AG08396 (cell line): ENCODE measurements around the gene SLC44A3.

ENCODE experiments used
- DNase-seq: peaks from one replicate; pipeline ENCODE4 v3.0.0; 2012; ENCODE audit warnings: low spot score, mixed read lengths

The SLC44A3 gene

DNA sequence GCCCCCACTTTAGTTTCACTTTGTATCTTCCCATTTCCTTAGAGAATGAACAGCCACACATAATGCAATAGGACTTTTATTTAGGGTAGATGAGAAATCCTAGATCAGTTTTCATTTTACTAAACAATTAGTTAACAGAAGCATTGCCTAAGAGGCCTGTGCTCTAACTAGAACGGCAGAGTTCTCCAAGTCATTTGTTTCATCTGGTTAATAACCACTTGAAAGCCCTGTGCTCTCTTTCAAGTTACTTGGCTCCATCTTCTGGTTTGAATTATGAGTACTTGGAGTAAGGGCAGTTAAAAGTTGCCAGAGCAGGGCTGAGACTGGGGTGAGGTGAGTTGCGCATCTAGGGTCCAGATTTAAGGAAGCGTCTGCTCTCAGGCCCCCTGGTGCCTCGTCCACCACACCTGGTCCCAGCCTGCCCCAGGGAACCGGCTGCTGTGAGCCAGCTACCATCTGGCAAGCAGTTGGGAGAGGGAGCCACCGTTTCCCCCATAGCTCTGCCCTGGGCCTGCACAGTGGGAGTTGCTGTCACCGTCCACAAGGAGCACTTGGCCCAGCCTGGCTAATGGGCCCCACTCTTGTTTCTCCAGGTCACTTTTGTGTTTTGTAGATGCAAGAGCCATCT, 18.1 kb upstream of the SLC44A3 start:
- DNase-seq, result peak; percentile 49

DNA sequence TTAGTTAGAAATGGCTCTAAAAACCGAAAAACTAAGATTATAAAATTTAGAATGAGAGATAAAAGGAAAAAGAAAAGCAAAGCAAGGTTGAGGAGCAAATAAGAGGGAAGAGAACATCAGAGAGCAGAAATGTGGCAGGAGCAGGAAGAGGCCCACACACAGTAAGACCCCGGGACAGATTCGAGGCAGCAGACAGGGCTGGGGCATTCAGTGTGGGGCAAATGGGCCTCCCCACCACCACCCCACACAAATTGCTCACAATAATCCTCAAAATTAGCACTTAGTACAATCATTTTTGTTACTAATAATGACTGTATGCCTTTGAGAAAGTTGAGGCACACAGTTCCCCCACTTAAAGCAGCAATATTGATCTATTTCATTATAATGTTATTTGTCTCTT, 17.1 kb upstream of the SLC44A3 start:
- DNase-seq, result no peak

DNA sequence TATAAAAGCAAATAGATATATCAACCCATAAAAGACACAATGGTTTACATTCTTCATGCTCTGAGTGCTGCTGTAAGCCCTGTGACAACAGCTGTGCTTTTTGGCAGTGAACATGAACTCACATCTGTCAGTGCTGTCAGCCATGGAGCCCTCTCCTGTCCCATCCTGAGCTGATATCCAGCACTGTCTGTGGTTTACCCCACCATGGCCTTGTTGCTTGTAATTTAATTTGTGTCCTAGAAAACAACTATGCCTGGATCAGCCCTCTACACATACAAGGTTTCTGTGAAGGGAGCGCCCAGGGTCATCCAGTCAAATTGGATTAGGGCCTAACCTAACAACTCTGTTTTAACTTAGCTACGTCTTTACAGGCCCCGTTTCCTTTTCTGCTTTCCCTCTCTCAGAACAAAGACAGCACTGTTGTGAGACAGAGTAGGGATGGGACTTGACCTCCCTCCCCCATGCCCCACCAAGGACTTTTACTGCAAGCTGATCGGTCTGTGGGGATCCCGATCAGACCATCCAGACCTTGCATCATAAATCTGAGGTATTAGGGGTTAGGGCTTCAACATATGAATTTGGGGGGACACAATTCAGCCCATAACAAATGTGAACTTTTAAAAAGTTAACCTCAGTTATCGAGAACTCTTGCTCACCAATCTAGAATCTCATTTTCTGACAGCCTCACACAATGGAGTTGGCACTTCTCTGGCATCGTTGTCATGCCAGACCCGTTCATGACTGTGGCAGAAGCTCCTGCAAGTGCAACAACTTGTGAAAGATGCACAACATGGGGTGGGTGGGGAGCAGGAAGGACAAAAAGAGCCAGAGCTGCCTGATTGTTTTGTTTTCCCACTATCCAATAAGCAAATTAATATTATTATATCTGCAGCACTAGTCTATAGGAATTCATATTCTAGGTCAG, 16.4 kb upstream of the SLC44A3 start:
- DNase-seq, result no peak

DNA sequence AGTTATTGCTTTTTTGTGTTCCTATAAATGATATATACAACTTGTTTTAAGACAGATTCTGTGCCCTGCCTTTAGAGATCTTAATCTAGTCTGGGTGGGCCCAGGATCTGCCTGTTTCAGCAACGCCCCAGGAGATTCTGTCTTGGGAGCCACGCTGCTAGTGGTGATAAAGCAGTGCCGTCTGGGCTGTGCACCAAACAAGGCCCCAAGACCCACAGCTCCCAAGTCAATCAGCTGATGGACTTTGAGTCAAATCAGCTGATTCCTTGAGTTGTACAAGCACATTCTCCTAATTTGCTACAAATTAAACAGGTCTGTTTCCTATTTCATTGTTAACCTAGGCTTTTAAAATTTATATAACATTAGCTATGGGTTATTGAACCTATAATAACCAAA, 15.7 kb upstream of the SLC44A3 start:
- no peak for DNase-seq

DNA sequence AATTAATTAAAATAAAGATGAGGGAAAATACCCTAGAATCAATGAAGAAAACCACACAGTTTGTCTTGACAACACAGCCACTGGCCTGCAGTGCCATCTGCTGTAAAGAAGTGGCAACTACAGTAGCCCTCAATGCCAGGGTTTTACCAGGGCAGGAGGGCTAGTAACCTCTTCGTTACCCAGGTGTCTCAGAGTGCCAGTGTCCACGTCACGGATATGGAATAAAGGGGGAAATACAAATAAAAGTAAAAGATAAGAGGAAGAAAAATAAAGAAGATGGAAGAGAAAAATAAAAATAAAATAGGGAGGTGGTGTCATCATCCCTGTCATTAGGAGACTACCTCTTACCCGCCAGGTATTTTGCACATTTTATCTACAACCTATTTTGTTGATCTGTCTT, 14.2 kb upstream of the SLC44A3 start:
- peak; percentile 53 for DNase-seq

DNA sequence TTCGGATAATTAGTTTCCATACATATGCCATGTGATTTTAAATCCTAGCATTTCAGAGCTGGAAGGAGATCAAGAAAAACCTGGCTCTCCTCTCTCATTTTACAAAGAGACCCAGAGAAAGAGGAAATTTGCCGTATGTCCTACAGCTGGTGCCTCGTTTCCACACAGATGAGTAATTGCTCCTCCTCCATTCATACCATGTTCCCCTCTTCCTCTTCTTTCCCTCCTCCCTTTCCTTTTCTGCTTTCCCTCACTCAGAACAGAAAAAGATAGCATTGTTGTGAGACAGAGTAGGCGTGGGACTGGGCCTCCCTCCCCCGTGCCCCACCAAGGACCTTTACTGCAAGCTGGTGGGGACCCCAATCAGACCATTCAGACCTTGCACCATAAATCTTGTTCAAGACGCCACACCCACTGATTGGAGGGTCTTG, 13.7 kb upstream of the SLC44A3 start:
- DNase-seq, result no peak

DNA sequence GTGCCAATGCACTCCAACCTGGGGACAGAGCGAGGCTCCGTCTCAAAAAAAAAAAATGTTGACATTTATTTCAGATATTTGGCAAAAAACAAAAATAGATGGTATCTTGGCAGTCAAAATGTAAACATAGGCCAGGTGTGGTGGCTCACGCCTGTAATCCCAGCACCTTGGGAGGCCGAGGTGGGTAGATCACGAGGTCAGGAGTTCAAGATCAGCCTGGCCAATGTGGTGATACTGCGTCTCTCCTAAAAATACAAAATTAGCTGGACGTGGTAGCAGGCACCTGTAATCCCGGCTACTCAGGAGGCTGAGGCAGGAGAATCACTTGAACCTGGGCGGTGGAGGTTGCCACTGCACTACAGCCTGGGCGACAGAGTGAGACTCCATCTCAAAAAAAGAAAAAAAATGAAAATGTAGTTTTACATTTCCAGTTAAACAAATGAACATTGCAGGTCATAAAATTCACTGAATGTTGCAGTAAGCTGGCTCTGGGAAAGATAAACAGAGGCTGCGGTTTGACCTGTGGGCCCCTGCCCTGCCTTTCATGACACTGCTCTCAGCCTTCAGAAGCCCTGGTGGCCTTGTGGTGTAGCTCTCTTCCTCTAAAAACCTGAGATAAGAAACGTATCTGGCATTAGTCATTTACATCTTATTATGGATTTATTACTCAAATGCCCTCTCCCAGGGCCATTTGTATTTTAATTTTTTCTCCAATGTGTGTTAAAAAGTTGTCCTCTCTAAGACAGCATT, 12.2 kb upstream of the SLC44A3 start:
- no peak for DNase-seq

DNA sequence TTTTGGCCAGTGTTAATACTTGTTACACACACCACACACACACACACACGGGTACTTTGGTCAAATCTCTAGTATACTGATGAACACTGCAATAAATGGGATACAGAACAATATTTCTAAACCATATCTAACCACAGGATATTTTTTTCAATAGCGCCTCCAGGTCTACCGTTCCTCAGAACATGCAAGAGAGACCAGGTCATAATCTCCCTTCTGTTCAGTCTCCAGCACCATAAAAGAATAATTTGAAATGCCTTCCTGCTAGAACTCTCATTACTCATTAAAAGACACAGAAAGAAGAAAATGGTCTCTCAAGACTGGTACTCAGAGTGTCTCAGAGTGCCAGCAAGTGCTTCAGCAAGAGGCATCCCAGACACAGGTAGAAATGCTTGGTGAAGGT, 11.5 kb upstream of the SLC44A3 start:
- DNase-seq, result no peak

DNA sequence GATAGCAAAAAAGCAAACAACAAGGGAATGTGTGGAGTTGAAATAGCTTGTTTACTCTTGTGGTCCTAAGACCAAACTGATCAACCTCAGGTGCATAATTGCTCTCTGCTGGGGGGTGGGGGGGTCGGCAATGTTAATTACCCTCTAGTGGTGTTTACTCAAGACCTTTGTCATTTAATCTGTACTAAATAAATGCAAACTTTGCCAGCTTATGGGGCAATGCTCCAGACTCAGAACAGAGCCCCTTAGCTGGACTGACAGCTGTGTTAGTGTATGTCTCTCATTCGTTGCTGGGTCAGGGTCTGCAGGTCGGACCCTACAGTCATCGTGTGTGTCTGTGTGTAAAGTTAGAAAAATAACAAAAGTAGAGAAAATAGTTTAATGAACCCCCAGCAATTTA, 7.2 kb upstream of the SLC44A3 start:
- no peak for DNase-seq

DNA sequence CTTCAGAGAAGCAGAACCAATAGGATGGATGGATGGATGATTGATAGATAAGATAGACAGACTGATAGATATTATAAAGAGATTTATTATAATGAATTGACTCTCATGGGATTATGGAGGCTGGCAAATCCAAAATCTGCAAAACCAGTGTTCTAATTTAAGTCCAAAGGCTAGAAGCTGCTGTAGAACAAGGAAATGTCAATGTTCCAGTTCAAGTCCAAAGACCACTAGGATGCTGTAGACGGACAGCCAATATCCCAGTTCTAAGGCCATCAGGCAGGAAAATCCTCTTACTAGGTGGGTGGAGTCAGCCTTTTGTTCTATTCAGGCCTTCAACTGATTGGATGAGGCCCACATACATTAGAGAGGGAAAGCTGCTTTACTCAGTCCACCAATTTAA, 4.1 kb upstream of the SLC44A3 start:
- DNase-seq, result no peak

DNA sequence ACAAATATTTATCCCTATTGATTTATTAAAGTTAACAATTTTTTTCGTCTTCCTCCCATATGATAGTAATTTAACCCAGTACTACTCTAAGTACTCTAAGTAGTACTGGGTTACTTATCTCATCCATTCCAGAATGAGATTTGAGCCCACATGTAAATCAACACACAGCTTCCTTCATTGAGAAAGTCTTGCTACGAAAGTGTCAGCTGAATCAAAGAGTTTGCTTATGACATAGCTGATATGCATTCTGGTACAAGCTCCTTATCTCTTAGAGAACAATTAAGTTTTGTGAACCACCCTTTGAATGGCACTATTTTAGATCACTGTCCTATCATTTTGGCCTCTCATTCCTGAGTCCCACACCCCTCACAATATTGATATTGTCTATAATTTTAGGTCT, 2.4 kb upstream of the SLC44A3 start:
- DNase-seq, result no peak

DNA sequence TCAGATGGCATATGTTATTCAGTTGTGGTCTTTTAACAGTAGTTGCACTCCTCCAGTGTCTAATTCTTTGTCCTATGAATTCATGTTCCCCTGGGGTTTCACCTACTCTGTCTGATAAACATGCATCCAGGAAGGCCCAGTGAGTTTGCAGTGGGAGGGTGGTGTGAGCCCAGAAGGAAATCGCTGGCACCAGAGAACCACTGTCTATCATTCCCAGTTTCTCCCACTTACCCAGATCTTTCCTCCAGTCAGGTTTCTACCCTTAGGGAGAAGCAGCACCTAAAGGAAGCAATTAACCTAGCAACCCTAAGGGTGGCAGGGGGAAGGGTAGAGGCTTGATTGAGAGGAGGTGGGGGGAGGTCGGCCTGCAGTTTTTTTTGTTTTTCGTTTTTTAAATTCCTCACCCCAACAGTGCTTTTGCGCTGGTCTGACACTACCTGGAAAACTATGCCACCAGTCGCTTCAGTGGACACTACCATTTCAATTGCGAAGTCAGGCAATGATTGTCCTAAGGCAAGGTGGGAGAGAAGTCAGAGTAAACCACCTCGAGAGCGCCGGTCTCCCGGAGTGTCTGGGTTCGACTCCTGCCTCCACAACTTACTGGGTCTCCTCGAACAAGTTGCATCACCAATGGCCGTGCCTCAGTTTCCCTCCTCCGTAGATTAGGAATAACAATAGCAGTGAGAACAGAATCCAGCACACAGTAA, 766 bp upstream of the SLC44A3 start:
- DNase-seq, result no peak

DNA sequence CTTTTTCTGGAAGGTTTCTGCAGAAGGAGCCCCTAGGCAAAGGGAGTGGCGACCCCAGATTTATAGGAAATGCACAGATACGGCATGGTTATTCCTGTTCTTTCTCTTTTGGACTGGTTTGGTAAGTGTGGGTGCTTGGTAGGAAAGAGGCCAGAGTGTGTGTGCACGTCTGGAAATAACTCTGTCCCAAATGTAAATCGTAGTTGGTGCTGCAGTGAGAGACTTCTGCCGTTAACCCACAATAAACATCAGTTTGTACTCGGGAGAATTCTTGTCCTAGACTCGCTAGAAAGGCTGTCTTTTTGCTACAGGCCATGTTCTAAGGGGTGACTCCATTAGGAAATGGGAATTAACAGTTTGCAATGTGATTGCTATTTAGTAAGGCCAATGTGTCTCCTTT, 779 bp downstream of the SLC44A3 start:
- DNase-seq, result no peak

DNA sequence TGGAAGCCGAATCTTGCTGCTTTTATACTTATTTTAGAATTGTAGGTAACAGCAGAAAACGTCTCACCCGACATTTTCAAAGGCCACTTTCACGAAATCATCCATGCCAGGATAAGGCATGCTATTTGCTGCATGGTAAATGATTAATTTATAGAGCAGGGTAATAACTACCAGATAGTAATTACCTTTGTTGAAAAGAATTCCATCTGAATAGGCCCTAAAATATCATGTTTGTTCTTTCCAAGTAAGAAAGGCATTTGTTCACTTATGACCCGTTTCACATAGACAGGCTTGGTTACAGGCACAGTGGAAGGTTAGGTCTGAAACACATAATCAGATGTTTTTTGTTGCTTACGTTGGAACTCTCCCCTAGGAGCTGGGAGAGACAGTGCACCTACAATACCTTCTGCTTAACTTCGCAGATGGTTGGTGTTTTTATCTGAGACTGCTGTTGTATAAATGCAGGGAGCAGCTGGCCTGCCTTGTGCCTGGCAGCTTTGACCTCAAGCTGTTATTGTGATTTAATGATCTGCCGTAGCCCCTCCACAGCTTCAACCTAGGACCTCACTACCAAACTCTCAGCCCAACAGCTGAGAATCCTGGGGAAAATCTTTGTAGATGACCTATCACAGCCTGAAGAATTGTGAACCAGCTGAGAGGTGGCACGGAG, 1.6 kb downstream of the SLC44A3 start:
- no peak for DNase-seq

DNA sequence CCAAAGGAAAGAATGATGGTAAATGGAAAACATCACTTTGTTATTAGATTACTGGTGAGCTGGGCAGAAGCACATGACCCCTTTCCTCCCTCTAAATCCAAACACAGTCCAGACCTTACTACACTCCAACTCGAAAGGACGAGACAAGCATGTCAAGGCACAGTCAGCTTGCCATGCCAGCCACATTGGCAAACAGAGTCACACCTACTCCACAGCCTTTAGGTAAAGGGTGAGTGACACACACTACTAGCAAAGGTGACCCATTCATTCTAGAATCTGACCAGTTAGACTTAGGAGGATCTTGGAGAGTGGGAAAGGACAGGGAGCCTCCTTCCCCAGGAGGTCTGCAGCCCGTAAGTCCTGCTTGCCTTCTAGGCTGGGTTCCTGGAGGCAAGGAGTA, 3.0 kb downstream of the SLC44A3 start:
- no peak for DNase-seq

DNA sequence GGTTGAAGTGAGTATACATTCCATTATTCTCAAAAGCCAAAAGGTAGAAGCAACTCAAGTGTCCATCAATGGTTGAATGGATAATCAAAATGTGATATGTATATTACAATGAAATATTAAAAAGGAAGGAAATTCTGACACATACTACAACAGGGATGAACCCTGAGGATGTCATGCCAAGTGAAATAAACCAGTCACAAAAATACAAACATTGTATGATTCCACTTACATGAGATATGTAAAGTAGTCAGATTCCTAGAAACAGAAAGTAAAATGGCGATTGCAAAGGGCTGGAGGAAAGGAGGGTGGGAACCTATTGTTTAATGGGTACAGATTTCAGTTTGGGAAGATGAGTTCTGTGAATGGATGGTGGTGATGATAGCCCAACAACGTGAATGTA, 5.8 kb downstream of the SLC44A3 start:
- DNase-seq, result no peak

DNA sequence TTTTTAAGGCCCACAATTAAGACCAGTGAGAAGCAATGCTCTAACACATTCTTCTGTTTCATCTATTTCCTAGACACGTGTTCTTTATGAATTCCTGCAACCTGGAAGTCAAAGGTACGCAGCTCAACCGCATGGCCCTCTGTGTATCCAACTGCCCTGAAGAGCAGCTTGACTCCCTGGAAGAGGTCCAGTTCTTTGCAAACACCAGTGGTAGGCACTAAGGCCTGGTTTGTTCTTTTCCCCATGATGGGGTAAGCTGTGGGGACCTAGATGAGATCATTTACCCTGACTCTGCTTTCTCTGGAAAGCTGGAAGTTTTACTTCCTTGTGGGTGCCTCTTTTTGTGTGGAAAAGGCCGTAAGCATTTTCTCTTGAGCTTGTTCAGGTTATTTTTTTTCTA, 7.3 kb downstream of the SLC44A3 start:
- DNase-seq, result no peak

DNA sequence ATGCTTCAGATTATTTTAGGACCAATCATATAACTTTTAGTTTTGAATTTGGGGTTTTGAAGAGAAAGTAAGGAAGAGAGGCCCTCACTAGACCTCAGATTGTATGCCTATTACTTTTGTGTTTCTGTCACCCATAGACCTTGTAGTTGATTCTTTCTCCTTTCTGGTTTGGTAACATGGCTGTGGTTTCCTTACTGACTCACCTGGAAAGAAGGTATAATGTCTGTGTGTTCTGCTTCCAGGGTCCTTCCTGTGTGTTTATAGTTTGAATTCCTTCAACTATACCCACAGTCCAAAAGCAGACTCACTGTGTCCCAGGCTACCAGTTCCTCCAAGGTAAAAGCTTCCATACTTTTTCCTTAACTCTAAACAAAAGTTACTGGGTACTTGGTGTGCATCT, 8.1 kb downstream of the SLC44A3 start:
- no peak for DNase-seq

DNA sequence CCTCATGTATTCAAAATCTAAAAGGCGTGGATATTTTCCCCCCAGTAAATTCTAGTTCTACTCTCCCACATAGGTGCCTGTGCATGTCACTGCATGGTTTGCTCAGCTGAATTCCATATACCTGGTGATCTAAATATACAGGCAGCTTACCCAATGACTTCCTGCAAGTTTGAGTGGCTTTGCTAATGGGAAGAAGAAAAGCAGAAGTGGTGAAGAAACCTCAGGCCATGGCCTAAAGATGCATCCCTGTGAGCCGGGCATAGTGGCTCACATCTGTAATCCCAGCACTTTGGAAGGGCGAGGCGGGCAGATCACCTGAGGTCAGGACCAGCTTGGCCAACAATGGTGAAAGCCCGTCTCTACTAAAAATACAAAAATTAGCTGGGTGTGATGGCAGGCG, 11.5 kb downstream of the SLC44A3 start:
- no peak for DNase-seq

DNA sequence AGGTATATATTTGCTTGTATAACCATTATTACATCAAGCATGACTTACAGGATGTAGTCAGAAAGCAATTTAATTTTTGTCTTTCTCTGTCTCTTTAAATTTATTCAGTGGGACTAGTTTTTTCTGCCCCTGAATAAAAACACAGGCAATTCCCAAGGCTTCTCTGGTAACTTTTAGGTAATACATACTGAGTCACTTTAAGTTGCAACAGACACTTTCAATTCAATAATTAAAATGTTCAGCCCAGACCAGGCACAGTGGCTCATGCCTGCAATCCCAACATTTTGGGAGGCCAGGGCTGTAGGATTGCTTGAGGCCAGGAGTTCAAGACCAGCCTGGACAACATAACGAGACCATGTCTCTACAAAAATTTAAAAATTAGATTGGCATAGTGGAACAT, 12.3 kb downstream of the SLC44A3 start:
- DNase-seq, result peak; percentile 11

DNA sequence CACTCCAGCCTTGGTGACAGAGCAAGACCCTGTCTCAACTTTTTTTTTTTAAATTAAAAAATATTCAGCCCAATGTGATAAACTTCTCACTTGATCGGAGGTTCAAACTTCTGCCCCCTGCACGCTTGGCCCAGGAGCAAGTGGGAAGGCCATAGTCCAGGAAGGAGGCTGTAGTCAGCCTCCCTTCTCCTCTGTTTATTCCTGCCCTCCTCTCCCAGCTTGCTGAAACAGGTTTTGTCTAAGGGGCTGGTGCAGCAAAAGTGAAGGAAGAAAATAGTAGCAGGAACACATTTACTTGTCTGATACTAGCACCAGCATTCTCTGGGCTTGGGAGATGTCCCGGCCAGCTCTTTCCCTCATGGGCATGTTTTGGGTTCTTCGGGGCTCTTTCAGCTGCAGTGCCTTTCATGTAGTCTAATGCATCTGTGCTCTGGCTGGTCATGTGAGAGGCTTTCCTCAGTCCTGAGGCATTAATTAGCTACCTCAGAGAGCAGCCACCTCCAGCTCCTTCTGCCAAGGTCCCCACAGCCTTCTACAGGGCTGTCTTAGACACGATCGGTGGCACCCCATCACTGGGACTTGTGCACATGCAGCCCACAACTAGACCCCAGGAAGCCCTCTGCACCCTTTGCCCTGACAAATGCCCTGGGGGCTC, 12.9 kb downstream of the SLC44A3 start:
- no peak for DNase-seq
